Activated CD4-positive, CD25-positive, alpha-beta regulatory T cell treated with anti-CD3 and anti-CD28 coated beads, Interleukin-2, amount 50 U/mL, for 72 hours (primary cell): ENCODE data around the gene GRM5.
"Not testable (repeated sequence)": the region's sequence is repeated elsewhere in the genome, so short reads cannot be mapped to it uniquely, and the experiment has no call there.

ENCODE experiments used
- DNase-seq: peaks from one replicate; pipeline ENCODE4 v3.0.0; 2021

GRM5 gene

GRCh38 chr11:88961621-88962020 lies 104.2 kb downstream of the GRM5 start:
- not testable (repeated sequence) for DNase-seq

GRCh38 chr11:88959857-88960256 lies 105.9 kb downstream of the GRM5 start:
- not testable (repeated sequence) for DNase-seq

GRCh38 chr11:88950975-88951374 lies 114.8 kb downstream of the GRM5 start:
- DNase-seq: no peak

GRCh38 chr11:88948908-88949307 lies 116.9 kb downstream of the GRM5 start:
- not testable (repeated sequence) for DNase-seq

GRCh38 chr11:88947843-88948572 lies 117.8 kb downstream of the GRM5 start:
- DNase-seq: not testable (repeated sequence)

GRCh38 chr11:88929665-88930064 lies 136.1 kb downstream of the GRM5 start:
- DNase-seq: not testable (repeated sequence)

GRCh38 chr11:88917065-88917464 lies 148.7 kb downstream of the GRM5 start:
- not testable (repeated sequence) for DNase-seq

- no peak for DNase-seq
Observed at GRCh38 chr11:88909500-88909899, 156.3 kb downstream of the GRM5 start.

- not testable (repeated sequence) for DNase-seq
Observed at GRCh38 chr11:88901436-88901835, 164.3 kb downstream of the GRM5 start.

GRCh38 chr11:88888855-88889254 lies 176.9 kb downstream of the GRM5 start:
- DNase-seq: not testable (repeated sequence)

- DNase-seq: no peak
Observed at GRCh38 chr11:88886796-88887195, 179.0 kb downstream of the GRM5 start.

GRCh38 chr11:88882800-88883199 lies 183.0 kb downstream of the GRM5 start:
- not testable (repeated sequence) for DNase-seq

GRCh38 chr11:88861618-88862017 lies 204.2 kb downstream of the GRM5 start:
- DNase-seq: no peak

- not testable (repeated sequence) for DNase-seq
Observed at GRCh38 chr11:88860431-88860830, 205.4 kb downstream of the GRM5 start.

GRCh38 chr11:88853963-88854362 lies 211.8 kb downstream of the GRM5 start:
- not testable (repeated sequence) for DNase-seq

- not testable (repeated sequence) for DNase-seq
Observed at GRCh38 chr11:88851547-88851946, 214.2 kb downstream of the GRM5 start.

GRCh38 chr11:88849773-88850172 lies 216.0 kb downstream of the GRM5 start:
- not testable (repeated sequence) for DNase-seq

GRCh38 chr11:88849368-88849767 lies 216.4 kb downstream of the GRM5 start:
- DNase-seq: no peak

GRCh38 chr11:88846266-88846665 lies 219.5 kb downstream of the GRM5 start:
- not testable (repeated sequence) for DNase-seq

GRCh38 chr11:88844941-88845340 lies 220.8 kb downstream of the GRM5 start:
- DNase-seq: not testable (repeated sequence)

GRCh38 chr11:88843766-88844426 lies 221.9 kb downstream of the GRM5 start:
- DNase-seq: not testable (repeated sequence)

- not testable (repeated sequence) for DNase-seq
Observed at GRCh38 chr11:88838139-88838538, 227.6 kb downstream of the GRM5 start.

GRCh38 chr11:88835709-88836108 lies 230.1 kb downstream of the GRM5 start:
- not testable (repeated sequence) for DNase-seq

- DNase-seq: no peak
Observed at GRCh38 chr11:88831303-88831890, 234.4 kb downstream of the GRM5 start.
